H1 (cell line): ENCODE measurements around the gene HTD2. TPM values are rescaled to one million over a fixed set of nuclear protein-coding genes. Genes with fewer than 3 reads are reported as not detected.

ENCODE experiments used
- CTCF ChIA-PET: fragments of 300-600 bp; sonication (Branson Sonifier 250); formaldehyde crosslinking; loops from one replicate; lab custom pipeline; 2021; ENCODE audit not compliant: partially characterized antibody; lab: Charles Lee
- POLR2A ChIA-PET: fragments of 300-600 bp; sonication (Branson Sonifier 250); formaldehyde crosslinking; loops from one replicate; lab custom pipeline; 2021; ENCODE audit warnings: inconsistent platforms; ENCODE audit not compliant: partially characterized antibody; lab: Charles Lee
- DNase-seq, 2 experiments: peaks; one replicate each; pipeline versions ENCODE4 v3.0.0 to v3.0.0-alpha.2; 2010 to 2022; ENCODE audit warnings: low spot score in 2 of 2, low read depth in 1 of 2, mixed read lengths in 1 of 2
- FAIRE-seq: peaks from 2 replicates; lab custom pipeline; 2011; peaks lifted over from hg19 to GRCh38; lab: Jason Lieb, UNC
- H2AFZ ChIP-seq: 2 replicates; pipeline ENCODE4 v1.8.1; 2012; ENCODE audit warnings: low read length, inconsistent platforms
- H2AK5ac ChIP-seq: 2 replicates; pipeline ENCODE4 v1.6.1; 2013; ENCODE audit warnings: low read depth, low read length
- H2BK120ac ChIP-seq: replicated peaks from 2 replicates; pipeline ENCODE3; 2013; ENCODE audit warnings: low read depth, low read length, inconsistent platforms
- H2BK12ac ChIP-seq: 2 replicates; pipeline ENCODE4 v1.6.1; 2013; ENCODE audit warnings: low read depth, low read length
- H2BK15ac ChIP-seq: 2 replicates; pipeline ENCODE4 v1.6.1; 2013; ENCODE audit warnings: low read length
- H2BK20ac ChIP-seq: 2 replicates; pipeline ENCODE4 v1.6.1; 2013; ENCODE audit warnings: low read length
- H2BK5ac ChIP-seq: 2 replicates; pipeline ENCODE4 v1.6.1; 2013; ENCODE audit warnings: low read depth, low read length
- H3K14ac ChIP-seq: 2 replicates; pipeline ENCODE4 v1.6.1; 2013; ENCODE audit warnings: inconsistent platforms; ENCODE audit not compliant: insufficient read length
- H3K18ac ChIP-seq: 2 replicates; pipeline ENCODE4 v1.6.1; 2013; ENCODE audit warnings: low read length; ENCODE audit errors: extremely low read depth
- H3K23ac ChIP-seq: 2 replicates; pipeline ENCODE4 v1.6.1; 2013; ENCODE audit warnings: inconsistent platforms; ENCODE audit not compliant: insufficient read length
- H3K23me2 ChIP-seq: 2 replicates; pipeline ENCODE4 v1.6.1; 2013; ENCODE audit warnings: low read depth, low read length
- H3K27ac ChIP-seq: 2 replicates; pipeline ENCODE4 v1.6.1; 2011; ENCODE audit warnings: low read depth, low read length, inconsistent platforms
- H3K27me3 ChIP-seq, 4 experiments: replicated peaks in 1 of 4; 1 replicate in 1 of 4; 2 replicates in 3 of 4; pipeline versions ENCODE4 v1.6.1 to v1.8.1; 2011 to 2013; ENCODE audit warnings: low read length in 3 of 4, mild to moderate bottlenecking in 3 of 4, inconsistent platforms in 2 of 4, mixed read lengths in 2 of 4, moderate library complexity in 1 of 4; ENCODE audit not compliant: control insufficient read depth in 3 of 4, insufficient read depth in 3 of 4; ENCODE audit errors: extremely low read depth in 1 of 4
- H3K36me3 ChIP-seq, 4 experiments: 2 replicates each; pipeline versions ENCODE4 v1.6.1 to v1.8.1; 2011 to 2013; ENCODE audit warnings: mild to moderate bottlenecking in 4 of 4, low read length in 3 of 4, moderate library complexity in 2 of 4, control low read depth in 1 of 4, inconsistent platforms in 1 of 4; ENCODE audit not compliant: insufficient read depth in 4 of 4, control insufficient read depth in 2 of 4
- H3K4ac ChIP-seq: replicated peaks from 2 replicates; pipeline ENCODE3; 2013; ENCODE audit warnings: low read length, low read depth, mixed read lengths, inconsistent platforms; ENCODE audit not compliant: insufficient read length
- H3K4me1 ChIP-seq, 4 experiments: replicated peaks in 1 of 4; 1 replicate in 1 of 4; 2 replicates in 3 of 4; pipeline versions ENCODE4 v1.6.1 to v1.8.1; 2011 to 2013; ENCODE audit warnings: low read length in 3 of 4, inconsistent platforms in 2 of 4, mixed read lengths in 1 of 4; ENCODE audit not compliant: insufficient read depth in 4 of 4, control insufficient read depth in 3 of 4
- H3K4me2 ChIP-seq, 2 experiments: 2 replicates each; pipeline versions ENCODE4 v1.6.1 to v1.8.1; 2011 to 2013; ENCODE audit warnings: low read depth in 2 of 2, low read length in 2 of 2, control low read depth in 1 of 2, inconsistent platforms in 1 of 2, mild to moderate bottlenecking in 1 of 2; ENCODE audit not compliant: insufficient read depth in 1 of 2
- H3K4me3 ChIP-seq, 4 experiments: fragments of 200-600, 300-600 bp in 1 of 4; sonication (generic), shearing (Covaris generic), sonication (Bioruptor Twin) in 1 of 4; 2 replicates each; pipeline versions ENCODE4 v1.5.1 to v1.8.1; 2011 to 2016; ENCODE audit warnings: low read length in 4 of 4, low read depth in 3 of 4, control low read depth in 2 of 4, inconsistent platforms in 2 of 4, mild to moderate bottlenecking in 2 of 4, mixed read lengths in 1 of 4, moderate library complexity in 1 of 4; ENCODE audit not compliant: insufficient read depth in 2 of 4; ENCODE audit errors: extremely low read depth in 1 of 4
- H3K56ac ChIP-seq: replicated peaks from 2 replicates; pipeline ENCODE3; 2013; ENCODE audit warnings: low read depth, mild to moderate bottlenecking, mixed read lengths, low read length, inconsistent platforms; ENCODE audit not compliant: insufficient read length
- H3K79me1 ChIP-seq: 2 replicates; pipeline ENCODE4 v1.6.1; 2013; ENCODE audit warnings: low read depth, low read length, control low read depth
- H3K79me2 ChIP-seq, 2 experiments: 2 replicates each; pipeline versions ENCODE4 v1.6.1 to v1.8.1; 2012 to 2013; ENCODE audit warnings: low read length in 2 of 2, mild to moderate bottlenecking in 2 of 2, inconsistent platforms in 1 of 2; ENCODE audit not compliant: insufficient read depth in 2 of 2, control insufficient read depth in 1 of 2
- H3K9ac ChIP-seq, 4 experiments: replicated peaks in 1 of 4; 1 replicate in 1 of 4; 2 replicates in 3 of 4; pipeline versions ENCODE4 v1.6.1 to v1.8.1; 2011 to 2013; ENCODE audit warnings: low read depth in 3 of 4, low read length in 3 of 4, control low read depth in 2 of 4, mild to moderate bottlenecking in 2 of 4, moderate library complexity in 2 of 4, inconsistent platforms in 1 of 4; ENCODE audit errors: extremely low read depth in 1 of 4
- H3K9me3 ChIP-seq, 2 experiments: 2 replicates each; pipeline versions ENCODE4 v1.6.1 to v1.8.1; 2012 to 2013; ENCODE audit warnings: mild to moderate bottlenecking in 2 of 2, moderate library complexity in 2 of 2, control low read depth in 1 of 2, inconsistent platforms in 1 of 2, low read depth in 1 of 2, low read length in 1 of 2, mixed read lengths in 1 of 2; ENCODE audit not compliant: insufficient read depth in 2 of 2
- H4K20me1 ChIP-seq, 2 experiments: replicated peaks in 1 of 2; 2 replicates each; pipeline versions ENCODE3 to v1.8.1; 2011 to 2013; ENCODE audit warnings: inconsistent platforms in 2 of 2, low read length in 2 of 2, mild to moderate bottlenecking in 1 of 2; ENCODE audit not compliant: insufficient read depth in 2 of 2, control insufficient read depth in 1 of 2
- H4K5ac ChIP-seq: 2 replicates; pipeline ENCODE4 v1.6.1; 2013; ENCODE audit warnings: low read length, low read depth, mixed read lengths, inconsistent platforms; ENCODE audit not compliant: insufficient read length
- H4K8ac ChIP-seq: 2 replicates; pipeline ENCODE4 v1.8.0; 2013; ENCODE audit warnings: mild to moderate bottlenecking, moderate library complexity, low read length, inconsistent platforms; ENCODE audit not compliant: insufficient read depth; ENCODE audit errors: extremely low read depth
- H4K91ac ChIP-seq: replicated peaks from 2 replicates; pipeline ENCODE3; 2013; ENCODE audit warnings: low read length, mixed read lengths, inconsistent platforms; ENCODE audit not compliant: insufficient read length
- CEBPB ChIP-seq: IDR thresholded peaks from 2 replicates; pipeline ENCODE4 v1.6.1; 2012; ENCODE audit warnings: low read depth, low read length
- E2F6 ChIP-seq: IDR thresholded peaks from 2 replicates; pipeline ENCODE4 v1.6.1; 2012; ENCODE audit warnings: inconsistent platforms
- EZH2 ChIP-seq: fragments of 200-600 bp; sonication (generic); IDR thresholded peaks from 2 replicates; pipeline ENCODE4 v1.7.1; 2012; ENCODE audit warnings: low read depth, mild to moderate bottlenecking, moderate library complexity, low read length, inconsistent platforms; ENCODE audit not compliant: severe bottlenecking
- JUND ChIP-seq: IDR thresholded peaks from 2 replicates; pipeline ENCODE4 v1.6.1; 2011; ENCODE audit warnings: mild to moderate bottlenecking, improper control_type of control experiment, low read length
- NRF1 ChIP-seq: IDR thresholded peaks from 2 replicates; pipeline ENCODE4 v1.6.1; 2011; ENCODE audit warnings: mild to moderate bottlenecking, low read depth, low read length, improper control_type of control experiment
- POLR2AphosphoS5 ChIP-seq: IDR thresholded peaks from 2 replicates; pipeline ENCODE4 v1.6.1; 2011; ENCODE audit warnings: low read depth, low read length
- POU5F1 ChIP-seq: IDR thresholded peaks from 2 replicates; pipeline ENCODE4 v1.6.1; 2011; ENCODE audit warnings: low read depth, mild to moderate bottlenecking, low read length, moderate library complexity
- SIN3A ChIP-seq, 2 experiments: IDR thresholded peaks in 1 of 2; conservative IDR thresholded peaks in 1 of 2; 2 replicates each; pipeline ENCODE4 v1.6.1; 2011 to 2012; ENCODE audit warnings: low read length in 2 of 2, improper control_type of control experiment in 1 of 2, low read depth in 1 of 2, mild to moderate bottlenecking in 1 of 2
- SP1 ChIP-seq: IDR thresholded peaks from 2 replicates; pipeline ENCODE4 v1.6.1; 2011; ENCODE audit warnings: low read depth, low read length
- YY1 ChIP-seq: IDR thresholded peaks from 2 replicates; pipeline ENCODE4 v1.6.1; 2011; ENCODE audit warnings: low read depth, mild to moderate bottlenecking, low read length
- ZNF274 ChIP-seq: IDR thresholded peaks from 2 replicates; pipeline ENCODE4 v1.7.0; 2012; ENCODE audit warnings: low read length, borderline replicate concordance; ENCODE audit errors: extremely low read depth
- WGBS, 2 experiments: shearing (Covaris generic) in 1 of 2; methylation state at CpG; one replicate each; pipeline versions ENCODE4 v1.1.6 to v1.1.7; 2013 to 2015; ENCODE audit warnings: low lambda C conversion rate in 2 of 2, mixed read lengths in 2 of 2, inconsistent platforms in 1 of 2, low coverage in 1 of 2, missing lambda C conversion rate in 1 of 2; ENCODE audit not compliant: insufficient replicate concordance in 2 of 2, insufficient coverage in 1 of 2, insufficient read length in 1 of 2; ENCODE audit errors: extremely low coverage in 1 of 2, missing lambda C conversion rate in 1 of 2; 5-methylcytosine and 5-hydroxymethylcytosine counted together
- polyA plus RNA-seq, 7 experiments: library from polyadenylated mRNA; depleted of rRNA in 3 of 7; stranded (reverse) in 5 of 7; unstranded in 2 of 7; fragments of >200 nt in 5 of 7; fragments of 200-250 nt in 2 of 7; gene quantifications; 1 replicate in 5 of 7; 2 replicates in 1 of 7; 4 replicates in 1 of 7; pipeline versions ENCODE4 v1.2.1 to v1.2.3, GENCODE V29; 2011 to 2013; ENCODE audit warnings: missing spikeins in 2 of 7, mixed read lengths in 2 of 7
- total RNA-seq: library from RNA; stranded (reverse); fragmentation: NEBNext Ultra II Directional; extraction: Animal tissue kit (Norgen Biotek cat#: 25700); gene quantifications from 2 replicates; pipeline ENCODE4 v1.2.1, GENCODE V29; 2021

HTD2 gene
- total and polyA plus RNA-seq, 2 of the 8 experiments (the other 6 are each of a cell fraction or from before 2014, with no cell fraction given), result 8.8 to 10.8 TPM

GRCh38 chr3:58261954-58262666, 44.2 kb upstream of the HTD2 start:
- CTCF ChIA-PET, result no interaction called here
- no peak for TF ChIP-seq SIN3A (conservative IDR thresholded peaks at IDR 0.05 in 1 of 2, IDR thresholded peaks at IDR 0.05 in 1 of 2; ENCODE audit: low read depth in 1 of 2, low read length in 2 of 2)
- TF ChIP-seq YY1, result no peak
- TF ChIP-seq POU5F1, result no peak
- no peak for TF ChIP-seq ZNF274
- no peak for TF ChIP-seq E2F6
- TF ChIP-seq SP1, result no peak
- no peak for TF ChIP-seq NRF1
- no peak for TF ChIP-seq EZH2
- no peak for TF ChIP-seq JUND
- no peak for TF ChIP-seq POLR2AphosphoS5
- TF ChIP-seq CEBPB, result no peak

More at GRCh38 chr3:58261954-58262666, 44.2 kb upstream of the HTD2 start:
- H3K4me1 ChIP-seq, result no peaks in the 10 kb centered on the region
- H3K27ac ChIP-seq, result no peak overlapping the region
- H3K18ac ChIP-seq, result no peak overlapping the region
- H3K36me3 ChIP-seq, result no peaks in the 10 kb centered on the region
- H4K20me1 ChIP-seq, result no peaks in the 10 kb centered on the region
- no peak overlapping the region for H3K4ac ChIP-seq
- H3K14ac ChIP-seq, result no peak overlapping the region
- no peak overlapping the region for H2AFZ ChIP-seq
- POLR2A ChIA-PET, result no interaction called here
- no peaks in the 10 kb centered on the region for H3K27me3 ChIP-seq
- no peak overlapping the region for H3K4me3 ChIP-seq
- H3K79me2 ChIP-seq, result no peaks in the 10 kb centered on the region
- H3K4me2 ChIP-seq, result no peak overlapping the region
- H2BK15ac ChIP-seq, result no peak overlapping the region
- no peak overlapping the region for H4K5ac ChIP-seq
- DNase-seq (no peak), FAIRE-seq (no peak)
- H2BK120ac ChIP-seq, result no peak overlapping the region
- no peak overlapping the region for H3K23ac ChIP-seq
- H3K79me1 ChIP-seq, result no peaks in the 10 kb centered on the region; the same call in 1 of the 2 replicates
- no peak overlapping the region for H4K91ac ChIP-seq
- no peak overlapping the region for H4K8ac ChIP-seq
- no peak overlapping the region for H3K56ac ChIP-seq
- H2BK12ac ChIP-seq, result no peak overlapping the region
- no peak overlapping the region for H2BK20ac ChIP-seq
- no peaks in the 10 kb centered on the region for H3K23me2 ChIP-seq
- H3K9ac ChIP-seq, result no peak overlapping the region
- H3K9me3 ChIP-seq, result no peaks in the 10 kb centered on the region
- H2AK5ac ChIP-seq, result no peak overlapping the region
- 87% methylated on average over 3 of the region's 3 CpGs; no CpG with 5 or more reads in 1 of the 2 experiments for WGBS, 2 experiments
- H2BK5ac ChIP-seq, result no peak overlapping the region
